Measurements from ENCODE around the gene ACTBL2.

DNA sequence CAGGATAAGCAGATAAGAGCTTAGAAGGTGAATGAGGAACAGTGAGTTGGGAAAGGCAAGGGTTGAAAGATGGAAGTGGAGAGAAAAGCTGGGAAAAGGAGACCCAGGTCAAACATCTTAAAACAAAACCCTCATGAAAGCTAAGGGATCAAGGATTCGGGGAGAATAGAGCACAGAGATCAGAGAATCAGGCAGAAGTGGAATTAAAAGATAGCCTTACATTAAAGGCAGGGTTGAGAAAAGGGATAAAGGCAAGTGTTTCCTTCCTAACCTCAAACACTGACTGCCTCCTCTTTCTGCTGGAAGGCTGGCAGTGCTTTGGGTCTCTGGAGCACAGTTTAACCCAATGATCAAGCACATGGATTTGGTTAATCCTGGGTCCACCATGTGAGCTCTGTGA is 28.7 kb upstream of the ACTBL2 start:
- no peak for TF ChIP-seq CTCF (IDR thresholded peaks at IDR 0.05)
- no peak for TF ChIP-seq POLR2A (IDR thresholded peaks at IDR 0.05)
